Immature natural killer cell (primary cell): ENCODE measurements around the gene CCDC183. TPM values are rescaled to one million over a fixed set of nuclear protein-coding genes. Genes with fewer than 3 reads are reported as not detected.
"Not testable (repeated sequence)": the region's sequence is repeated elsewhere in the genome, so short reads cannot be mapped to it uniquely, and the experiment has no call there.

Experiments used
- DNase-seq, 3 donors: peaks; one replicate each; pipeline ENCODE4 v3.0.0; 2022; ENCODE audit warnings: mixed read lengths in 1 of 3
- H3K27ac Mint-ChIP-seq, 6 donors: one replicate each; pipeline ENCODE4 v1.8.0; 2020; ENCODE audit warnings: mixed read lengths in 6 of 6, mild to moderate bottlenecking in 5 of 6, inconsistent platforms in 4 of 6, moderate library complexity in 3 of 6
- H3K27me3 Mint-ChIP-seq, 3 donors: one replicate each; pipeline ENCODE4 v1.8.0; 2020 to 2021; ENCODE audit warnings: low read depth in 3 of 3, mild to moderate bottlenecking in 3 of 3, mixed read lengths in 3 of 3, moderate library complexity in 3 of 3, inconsistent platforms in 1 of 3
- H3K36me3 Mint-ChIP-seq, 3 donors: one replicate each; pipeline ENCODE4 v1.8.0; 2020; ENCODE audit warnings: mixed read lengths in 3 of 3, inconsistent platforms in 2 of 3, mild to moderate bottlenecking in 2 of 3
- H3K4me1 Mint-ChIP-seq, 2 donors: one replicate each; pipeline ENCODE4 v1.8.0; 2020; ENCODE audit warnings: inconsistent platforms in 2 of 2, mild to moderate bottlenecking in 2 of 2, mixed read lengths in 2 of 2, moderate library complexity in 1 of 2
- H3K4me3 Mint-ChIP-seq, 5 donors: one replicate each; pipeline ENCODE4 v1.8.0; 2020; ENCODE audit warnings: mild to moderate bottlenecking in 5 of 5, mixed read lengths in 5 of 5, inconsistent platforms in 3 of 5, moderate library complexity in 3 of 5
- H3K9me3 Mint-ChIP-seq, 6 donors: one replicate each; pipeline ENCODE4 v1.8.0; 2020; ENCODE audit warnings: mild to moderate bottlenecking in 6 of 6, mixed read lengths in 6 of 6, inconsistent platforms in 4 of 6, moderate library complexity in 3 of 6
- polyA plus RNA-seq, 3 donors: library from polyadenylated mRNA; unstranded; fragments of 300-500 nt; fragmentation: Illumina TruSeq; gene quantifications; one replicate each; pipeline ENCODE4 v1.2.3, GENCODE V29; 2021

The CCDC183 gene
- polyA plus RNA-seq, 3 donors from 2014 or later: 0.37 to 0.46 (median 0.40) TPM

- H3K9me3 Mint-ChIP-seq: no peaks in the 10 kb centered on the region
- no peak for DNase-seq
- H3K27me3 Mint-ChIP-seq: peaks cover 2 to 6% (median 5%) of the 10 kb centered on the region in 3 donors
- H3K36me3 Mint-ChIP-seq: no peaks in the 10 kb centered on the region
- H3K27ac Mint-ChIP-seq: no peak overlapping the region
- peaks cover 20 to 22% of the 10 kb centered on the region in 2 donors for H3K4me1 Mint-ChIP-seq
- no peak overlapping the region for H3K4me3 Mint-ChIP-seq
Observed at GRCh38 chr9:136784249-136784996, 11.7 kb upstream of the CCDC183 start.

- DNase-seq: no peak
- H3K36me3 Mint-ChIP-seq: no peaks in the 10 kb centered on the region
- peaks cover 2 to 6% (median 3%) of the 10 kb centered on the region in 3 donors for H3K27me3 Mint-ChIP-seq
- H3K9me3 Mint-ChIP-seq: no peaks in the 10 kb centered on the region
- no peak overlapping the region for H3K4me3 Mint-ChIP-seq
- peak overlapping the region in 2 of 6 donors; percentile 20 to 36 for H3K27ac Mint-ChIP-seq
- peaks cover 22 to 25% of the 10 kb centered on the region in 2 donors for H3K4me1 Mint-ChIP-seq
Observed at GRCh38 chr9:136784997-136785361, 11.2 kb upstream of the CCDC183 start.

GRCh38 chr9:136785565-136786355 lies 10.4 kb upstream of the CCDC183 start:
- H3K4me1 Mint-ChIP-seq: peaks cover 26 to 31% of the 10 kb centered on the region in 2 donors
- not testable (repeated sequence) for H3K27ac Mint-ChIP-seq

GRCh38 chr9:136786451-136786850 lies 9.7 kb upstream of the CCDC183 start:
- Mint-ChIP-seq H3K4me3 (no peak overlapping the region), H3K27me3 (peaks cover 0 to 8% (median 2%) of the 10 kb centered on the region in 3 donors), H3K9me3 (no peaks in the 10 kb centered on the region), H3K4me1 (peaks cover 26 to 31% of the 10 kb centered on the region in 2 donors), H3K27ac (no peak overlapping the region), H3K36me3 (no peaks in the 10 kb centered on the region)
- DNase-seq: no peak

More at GRCh38 chr9:136785565-136786355, 10.4 kb upstream of the CCDC183 start:
- H3K36me3 Mint-ChIP-seq, H3K4me3 Mint-ChIP-seq, H3K27me3 Mint-ChIP-seq, H3K9me3 Mint-ChIP-seq, DNase-seq: not testable (repeated sequence)

- not testable (repeated sequence) for H3K36me3 Mint-ChIP-seq, H3K4me3 Mint-ChIP-seq, H3K27me3 Mint-ChIP-seq, H3K27ac Mint-ChIP-seq, H3K9me3 Mint-ChIP-seq, DNase-seq
- peaks cover 28 to 33% of the 10 kb centered on the region in 2 donors for H3K4me1 Mint-ChIP-seq
Observed at GRCh38 chr9:136786983-136787382, 9.2 kb upstream of the CCDC183 start.

- DNase-seq: peak; percentile 77 to 81 (median 80)
- H3K27me3 Mint-ChIP-seq: peaks cover 0 to 7% (median 2%) of the 10 kb centered on the region in 3 donors
- H3K4me1 Mint-ChIP-seq: peaks cover 32 to 37% of the 10 kb centered on the region in 2 donors
- peak overlapping the region; percentile 83 to 95 (median 88) for H3K27ac Mint-ChIP-seq
- H3K9me3 Mint-ChIP-seq: no peaks in the 10 kb centered on the region
- H3K36me3 Mint-ChIP-seq: no peaks in the 10 kb centered on the region
- peak overlapping the region; percentile 73 to 80 (median 76) for H3K4me3 Mint-ChIP-seq
Observed at GRCh38 chr9:136787690-136788400, 8.3 kb upstream of the CCDC183 start.

GRCh38 chr9:136788644-136789522 lies 7.3 kb upstream of the CCDC183 start:
- H3K27me3 Mint-ChIP-seq, H3K9me3 Mint-ChIP-seq, H3K36me3 Mint-ChIP-seq: not testable (repeated sequence)
- peak; percentile 58 to 63 (median 61) for DNase-seq
- Mint-ChIP-seq H3K4me1 (peaks cover 37% of the 10 kb centered on the region in 2 donors), H3K4me3 (peak overlapping the region; percentile 73 to 80 (median 76)), H3K27ac (peak overlapping the region; percentile 83 to 95 (median 88))

- peak overlapping the region; percentile 75 to 95 (median 88) for H3K27ac Mint-ChIP-seq
- no peak for DNase-seq
- H3K9me3 Mint-ChIP-seq: no peaks in the 10 kb centered on the region
- peaks cover 2 to 7% (median 2%) of the 10 kb centered on the region in 3 donors for H3K27me3 Mint-ChIP-seq
- H3K4me1 Mint-ChIP-seq: peaks cover 37% of the 10 kb centered on the region in 2 donors
- no peaks in the 10 kb centered on the region for H3K36me3 Mint-ChIP-seq
- H3K4me3 Mint-ChIP-seq: peak overlapping the region in 4 of 5 donors; percentile 73 to 79 (median 75)
Observed at GRCh38 chr9:136789523-136789937, 6.6 kb upstream of the CCDC183 start.

- no peaks in the 10 kb centered on the region for H3K9me3 Mint-ChIP-seq
- H3K27ac Mint-ChIP-seq: peak within 1 kb of the TSS; percentile 75 to 89 (median 86)
- peaks cover 2 to 4% (median 2%) of the 10 kb centered on the region in 3 donors for H3K27me3 Mint-ChIP-seq
- H3K36me3 Mint-ChIP-seq: no peaks in the 10 kb centered on the region
- H3K4me1 Mint-ChIP-seq: peaks cover 37% of the 10 kb centered on the region in 2 donors
- peak within 1 kb of the TSS; percentile 72 to 85 (median 79) for H3K4me3 Mint-ChIP-seq
- peak; percentile 99 to 100 (median 100) for DNase-seq
Observed at GRCh38 chr9:136790640-136791515, 5.3 kb upstream of the CCDC183 start, which contains the start of gene TMEM141. Gene TMEM141, plus strand, starts transcription at chr9:136791344. Its CDS starts 27 bp downstream, at chr9:136791371.

GRCh38 chr9:136791516-136792276 lies 4.4 kb upstream of the CCDC183 start:
- Mint-ChIP-seq H3K27ac (peak overlapping the region; percentile 75 to 89 (median 86)), H3K36me3 (no peaks in the 10 kb centered on the region), H3K4me3 (peak overlapping the region; percentile 72 to 85 (median 79)), H3K4me1 (peaks cover 37% of the 10 kb centered on the region in 2 donors), H3K9me3 (no peaks in the 10 kb centered on the region), H3K27me3 (peaks cover 2 to 4% (median 3%) of the 10 kb centered on the region in 3 donors)
- peak; percentile 50 to 61 (median 53) for DNase-seq

- H3K4me1 Mint-ChIP-seq: peaks cover 34 to 37% of the 10 kb centered on the region in 2 donors
- DNase-seq: no peak
- peaks cover 2 to 5% (median 4%) of the 10 kb centered on the region in 3 donors for H3K27me3 Mint-ChIP-seq
- H3K4me3 Mint-ChIP-seq: peak overlapping the region in 4 of 5 donors; percentile 72 to 85 (median 80)
- no peaks in the 10 kb centered on the region for H3K36me3 Mint-ChIP-seq
- peak overlapping the region in 3 of 6 donors; percentile 28 to 80 (median 45) for H3K27ac Mint-ChIP-seq
- no peaks in the 10 kb centered on the region for H3K9me3 Mint-ChIP-seq
Observed at GRCh38 chr9:136792321-136793085, 3.6 kb upstream of the CCDC183 start.
